Hypothalamus (tissue), 51 donors: ENCODE data around the gene SLC26A6.
A peak's percentile ranks its signal among the peaks of the same experiment; 100 is the strongest.

Experiments
- DNase-seq, 51 donors: peaks; one replicate each; lab custom pipeline; 2025; lab: John Stamatoyannopoulos, UW

The SLC26A6 gene

GRCh38 chr3:48635222-48636021, at the start of gene SLC26A6:
Gene SLC26A6 (minus strand): TSS chr3:48635461. CDS start chr3:48635393, 68 bp downstream.
- peak; percentile 48 to 99 (median 94) for DNase-seq

- DNase-seq: peak in 7 of 51 donors; percentile 2 to 22 (median 13)
These were observed 49.4 kb upstream of the SLC26A6 start for GRCh38 chr3:48684480-48685143.

- peak in 1 of 51 donors; percentile 8 for DNase-seq
These were observed 48.7 kb upstream of the SLC26A6 start for GRCh38 chr3:48684054-48684349.

GRCh38 chr3:48682786-48683185, 47.5 kb upstream of the SLC26A6 start:
- no peak for DNase-seq

GRCh38 chr3:48681974-48682610, 46.8 kb upstream of the SLC26A6 start:
- no peak for DNase-seq

- no peak for DNase-seq
These were observed 46.2 kb upstream of the SLC26A6 start for GRCh38 chr3:48681541-48681880.

- DNase-seq: no peak
These were observed 45.7 kb upstream of the SLC26A6 start for GRCh38 chr3:48680811-48681540.

GRCh38 chr3:48679411-48680391, 44.4 kb upstream of the SLC26A6 start:
- DNase-seq: no peak

GRCh38 chr3:48678566-48679380, 43.5 kb upstream of the SLC26A6 start:
- DNase-seq: no peak

- no peak for DNase-seq
These were observed 42.8 kb upstream of the SLC26A6 start for GRCh38 chr3:48678056-48678455.

GRCh38 chr3:48674505-48674904, 39.2 kb upstream of the SLC26A6 start:
- no peak for DNase-seq

- DNase-seq: no peak
These were observed 37.3 kb upstream of the SLC26A6 start for GRCh38 chr3:48672522-48672921.

- DNase-seq: no peak
These were observed 29.7 kb upstream of the SLC26A6 start for GRCh38 chr3:48664929-48665328.

- no peak for DNase-seq
These were observed 29.0 kb upstream of the SLC26A6 start for GRCh38 chr3:48664313-48664644.

GRCh38 chr3:48663489-48664312, 28.4 kb upstream of the SLC26A6 start:
- peak; percentile 70 to 99 (median 94) for DNase-seq

- DNase-seq: peak in 49 of 51 donors; percentile 11 to 88 (median 71)
These were observed 27.7 kb upstream of the SLC26A6 start, which contains the start of gene CELSR3 for GRCh38 chr3:48662753-48663488. Gene CELSR3 (minus strand): TSS chr3:48662886. CDS start chr3:48662634, 252 bp downstream.

- peak in 7 of 51 donors; percentile 10 to 50 (median 39) for DNase-seq
These were observed 27.0 kb upstream of the SLC26A6 start for GRCh38 chr3:48662145-48662752.
